NCI-H345 treated with DMSO at 0.1 percent for 48 hours (cell line): ENCODE measurements around the gene GRAP2.
"Not testable (repeated sequence)": the region's sequence is repeated elsewhere in the genome, so short reads cannot be mapped to it uniquely, and the experiment has no call there.

Source experiments
- DNase-seq: peaks from one replicate; lab custom pipeline; 2025; ENCODE audit not compliant: unreplicated experiment; lab: John Stamatoyannopoulos, UW

The GRAP2 gene

DNA sequence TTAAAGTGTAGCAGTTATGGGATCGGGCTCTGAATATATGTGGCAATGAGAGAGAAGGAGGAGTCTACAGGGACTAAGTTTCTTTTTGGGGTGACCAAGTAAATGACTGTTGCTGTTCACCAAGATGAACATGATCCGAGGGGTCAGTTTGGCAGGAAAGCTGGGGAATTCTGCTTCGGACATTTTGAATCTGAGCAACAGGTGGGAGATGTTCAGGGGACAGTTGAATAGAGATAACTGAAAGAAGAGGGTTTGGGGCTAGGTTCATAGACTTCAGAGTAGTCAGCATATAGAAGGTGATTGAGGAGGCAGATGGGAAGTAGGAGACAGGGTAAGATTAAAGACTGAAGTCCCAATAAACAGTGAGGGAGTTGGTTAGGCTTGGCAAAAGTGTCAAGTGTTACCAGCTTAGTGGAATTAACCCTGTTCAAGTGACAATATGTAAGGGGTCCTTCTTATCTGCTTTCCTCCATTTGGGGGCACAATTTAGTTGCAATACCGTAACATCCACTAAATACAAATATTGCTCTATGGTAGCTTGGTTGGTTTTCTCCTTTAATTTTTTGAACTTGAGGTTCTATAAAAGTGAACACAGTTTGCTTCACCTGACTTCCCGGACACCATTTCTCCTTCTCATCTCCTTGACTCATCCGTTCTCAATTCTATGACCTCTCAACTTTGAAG is 4.4 kb upstream of the GRAP2 start:
- DNase-seq, result no peak

DNA sequence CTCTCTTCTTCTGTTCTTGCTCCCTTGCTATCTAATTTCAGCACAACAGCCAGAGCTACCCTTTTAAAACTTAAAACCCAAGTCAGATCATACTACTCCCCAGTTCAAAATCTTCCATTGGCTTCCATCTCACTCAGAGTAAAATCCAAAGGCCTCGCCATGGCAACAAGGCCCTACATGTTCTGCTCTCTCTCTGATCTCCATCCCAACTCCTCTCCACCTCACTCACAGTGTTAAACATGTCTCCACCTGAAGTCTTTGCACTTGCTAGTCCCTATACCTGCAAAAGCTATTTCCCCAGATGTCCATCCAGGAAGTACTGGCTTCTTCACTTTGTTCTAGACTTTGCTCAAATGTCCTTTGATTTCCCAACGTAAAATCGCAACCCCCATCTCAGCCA is 3.0 kb upstream of the GRAP2 start:
- DNase-seq, result no peak

DNA sequence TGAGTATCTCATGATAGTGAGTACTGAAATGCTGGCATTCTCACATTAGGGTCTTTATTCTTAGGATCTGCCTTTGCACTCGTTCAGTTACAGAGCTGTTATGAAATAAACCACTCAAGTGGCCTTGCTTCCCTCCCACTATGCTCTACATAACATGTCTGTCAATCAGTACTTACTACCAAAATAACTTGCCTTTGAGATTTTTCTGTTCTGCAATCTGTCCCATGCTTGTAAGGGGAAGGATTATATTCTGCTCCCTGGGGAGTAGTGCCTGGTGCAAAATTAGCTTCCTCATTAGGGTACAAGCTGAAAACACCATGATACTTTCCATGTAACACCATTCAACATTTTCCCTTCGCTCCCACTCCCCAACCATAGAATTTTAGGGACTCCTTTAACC is 1.9 kb upstream of the GRAP2 start:
- DNase-seq, result no peak

DNA sequence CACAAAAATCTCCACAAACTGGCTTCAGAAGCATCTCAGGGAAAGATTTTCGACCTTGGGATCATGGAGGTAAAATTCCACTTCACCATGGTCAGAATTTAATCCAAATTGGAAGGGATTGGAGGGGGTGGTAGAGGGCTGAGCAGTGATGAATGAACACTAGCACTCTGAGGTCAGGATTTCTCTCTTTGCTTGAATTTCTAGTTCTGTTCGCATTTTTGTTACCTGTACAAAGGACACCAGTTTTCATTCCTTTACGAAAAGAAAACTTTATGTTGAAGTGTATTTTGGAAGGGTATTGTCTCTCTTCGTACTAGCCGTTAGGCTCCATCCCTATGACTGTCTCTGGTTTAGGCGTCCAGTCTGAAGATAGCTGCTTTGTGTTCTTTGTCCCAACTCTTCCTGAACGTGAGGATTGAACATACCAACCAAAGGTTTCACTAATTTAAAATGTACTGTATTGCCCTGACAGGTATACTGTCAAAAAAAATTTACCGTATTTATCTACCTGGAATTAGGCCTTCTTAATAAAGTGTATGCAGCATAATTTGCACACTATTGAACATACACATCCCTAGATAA is 772 bp downstream of the GRAP2 start:
- DNase-seq, result no peak

DNA sequence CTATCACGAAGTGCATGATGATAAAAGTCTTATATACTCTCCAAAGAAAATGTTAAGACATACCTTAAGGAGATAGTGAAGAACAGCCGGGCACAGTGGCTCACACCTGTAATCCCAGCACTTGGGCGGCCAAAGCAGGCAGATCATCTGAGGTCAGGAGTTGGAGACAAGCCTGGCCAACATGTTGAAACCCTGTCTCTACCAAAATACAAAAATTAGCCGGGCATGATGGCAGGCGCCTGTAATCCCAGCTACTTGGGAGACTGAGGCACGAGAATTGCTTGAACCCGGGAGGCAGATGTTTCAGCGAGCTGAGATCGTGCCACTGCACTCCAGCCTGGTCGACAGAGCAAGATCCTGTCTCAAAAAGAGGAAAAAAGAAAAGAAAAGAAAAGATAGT is 3.1 kb downstream of the GRAP2 start:
- DNase-seq, result not testable (repeated sequence)

DNA sequence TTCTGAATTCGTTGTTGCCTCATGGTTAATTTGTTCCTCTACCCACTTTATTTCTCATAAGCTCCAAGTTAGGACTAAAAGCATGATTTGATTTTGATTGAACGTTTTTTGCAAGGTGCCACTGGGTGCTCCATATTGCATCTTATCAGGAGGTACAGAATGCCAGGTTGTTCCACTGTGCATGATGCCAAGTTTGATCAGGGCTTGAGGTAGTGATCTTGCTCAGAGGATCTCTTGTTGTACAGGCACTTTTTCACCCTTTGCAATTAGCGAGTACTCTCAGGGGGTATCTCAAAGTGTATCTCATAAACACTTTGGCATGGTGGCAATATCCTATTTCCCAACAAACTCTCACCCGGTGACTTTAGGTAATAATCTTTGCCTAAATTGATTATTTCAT is 4.0 kb downstream of the GRAP2 start:
- DNase-seq, result no peak

DNA sequence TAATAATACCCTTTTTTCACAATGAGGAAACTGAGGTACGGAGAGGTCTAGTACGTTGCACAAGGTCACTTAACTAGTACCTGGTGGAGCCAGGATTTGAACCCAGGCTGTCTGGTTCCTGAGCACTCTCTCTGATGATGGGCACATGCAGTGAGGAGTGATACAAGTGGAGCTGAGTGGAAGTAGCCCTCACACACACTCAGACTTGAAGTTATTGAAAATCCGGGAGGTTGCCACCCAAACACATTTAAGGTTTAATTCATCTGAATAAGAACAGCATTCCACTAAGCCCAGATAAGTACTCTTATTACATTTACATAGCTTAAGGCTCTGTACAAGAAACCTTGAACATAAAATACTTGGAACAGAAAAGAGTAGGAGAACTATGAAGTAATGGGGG is 4.8 kb downstream of the GRAP2 start:
- DNase-seq, result no peak

DNA sequence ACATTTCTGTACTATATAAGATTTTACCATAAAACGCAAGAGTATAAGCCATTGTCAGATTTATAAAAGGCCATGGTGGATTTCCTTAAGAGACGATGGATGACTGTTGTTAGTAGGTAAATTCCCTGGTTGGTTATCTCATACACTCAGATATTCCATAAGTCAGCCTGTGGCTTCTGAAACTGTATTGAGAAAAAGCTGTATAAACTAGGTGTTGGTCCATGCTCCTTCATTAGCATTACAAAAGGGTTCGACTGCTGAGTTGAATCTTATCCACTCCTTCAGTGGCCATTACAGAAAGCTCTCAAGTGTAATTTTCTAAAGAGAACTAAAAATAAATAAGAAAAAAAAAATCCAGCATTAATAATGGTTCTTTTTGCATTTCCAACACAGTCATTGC is 5.3 kb downstream of the GRAP2 start:
- DNase-seq, result no peak

DNA sequence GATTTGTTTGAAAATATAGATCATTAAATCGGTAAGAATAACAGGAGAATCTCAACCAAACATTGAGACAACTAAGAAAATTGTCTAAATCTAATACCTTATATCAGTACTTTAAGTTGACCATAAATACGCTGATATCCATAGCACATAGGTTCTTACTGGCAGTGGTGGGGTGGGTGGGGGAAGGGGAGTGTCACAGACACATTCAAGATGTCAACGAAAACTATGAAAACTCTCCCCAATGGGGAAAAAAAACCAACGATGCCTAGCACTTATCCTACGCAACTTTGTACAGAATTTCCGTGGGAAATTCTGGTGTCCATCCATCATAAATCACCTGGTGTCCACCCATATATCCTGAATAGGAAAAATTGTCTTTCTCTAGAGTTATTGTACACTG is 6.2 kb downstream of the GRAP2 start:
- DNase-seq, result no peak

DNA sequence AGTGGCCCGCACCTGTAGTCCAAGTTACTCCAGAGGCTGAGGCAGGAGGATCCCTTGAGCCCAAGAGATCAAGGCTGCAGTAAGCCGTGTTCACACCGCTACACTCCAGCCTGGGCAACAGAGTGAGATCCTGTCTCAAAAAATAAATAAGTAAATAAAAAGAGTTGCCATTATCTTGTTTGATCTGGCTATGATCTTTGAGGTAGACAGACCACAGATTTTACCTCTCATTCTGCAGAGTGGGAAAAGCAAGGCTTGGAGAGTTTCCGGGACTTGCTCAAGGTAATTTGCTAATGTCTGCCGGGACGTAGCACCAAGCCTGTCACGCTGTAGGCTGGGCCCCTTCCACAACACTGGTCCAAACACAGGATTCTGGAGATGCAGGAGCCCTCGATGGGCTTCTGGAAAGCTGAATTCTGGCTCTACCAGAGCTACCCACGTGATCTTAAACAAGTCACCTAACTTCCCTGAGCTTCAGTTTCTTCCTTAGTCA is 6.8 kb downstream of the GRAP2 start:
- DNase-seq, result no peak

DNA sequence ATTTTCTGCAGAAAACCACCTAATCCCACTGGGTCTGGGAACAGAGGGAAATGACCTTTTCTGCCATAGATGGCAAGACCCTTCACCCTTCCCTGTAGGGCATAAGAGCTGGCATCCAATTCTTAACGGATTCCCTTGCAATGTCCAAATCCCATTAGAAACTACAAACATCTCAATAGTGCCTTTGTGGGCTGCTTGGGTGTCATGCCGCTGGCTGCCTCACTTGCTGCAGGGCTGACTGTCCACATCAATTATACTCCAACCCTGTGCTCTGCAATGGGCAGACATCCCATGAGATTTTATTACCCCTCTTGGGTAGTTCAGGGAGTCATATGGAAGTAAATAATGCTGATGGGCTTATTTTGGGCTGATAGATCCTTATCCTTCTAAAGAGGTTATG is 7.3 kb downstream of the GRAP2 start:
- no peak for DNase-seq

DNA sequence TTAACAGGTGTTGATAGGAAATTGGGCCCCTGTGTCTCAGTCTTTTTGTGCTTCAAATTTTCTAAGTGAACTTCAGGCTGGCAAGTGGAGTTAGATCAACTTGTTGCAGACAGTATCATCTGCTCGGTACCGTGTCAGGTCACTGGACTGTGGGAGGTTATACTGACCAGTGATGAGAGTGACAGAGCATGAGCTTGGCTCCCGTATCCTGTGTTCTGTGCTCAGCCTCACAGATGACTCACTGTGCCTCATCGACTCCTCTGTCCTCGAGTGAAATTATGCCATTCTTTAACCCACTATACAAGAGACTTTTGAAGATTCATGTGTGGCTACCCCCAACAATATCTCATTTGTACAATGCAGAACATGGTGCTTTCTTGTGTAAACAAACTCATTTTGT is 7.9 kb downstream of the GRAP2 start:
- DNase-seq, result no peak

DNA sequence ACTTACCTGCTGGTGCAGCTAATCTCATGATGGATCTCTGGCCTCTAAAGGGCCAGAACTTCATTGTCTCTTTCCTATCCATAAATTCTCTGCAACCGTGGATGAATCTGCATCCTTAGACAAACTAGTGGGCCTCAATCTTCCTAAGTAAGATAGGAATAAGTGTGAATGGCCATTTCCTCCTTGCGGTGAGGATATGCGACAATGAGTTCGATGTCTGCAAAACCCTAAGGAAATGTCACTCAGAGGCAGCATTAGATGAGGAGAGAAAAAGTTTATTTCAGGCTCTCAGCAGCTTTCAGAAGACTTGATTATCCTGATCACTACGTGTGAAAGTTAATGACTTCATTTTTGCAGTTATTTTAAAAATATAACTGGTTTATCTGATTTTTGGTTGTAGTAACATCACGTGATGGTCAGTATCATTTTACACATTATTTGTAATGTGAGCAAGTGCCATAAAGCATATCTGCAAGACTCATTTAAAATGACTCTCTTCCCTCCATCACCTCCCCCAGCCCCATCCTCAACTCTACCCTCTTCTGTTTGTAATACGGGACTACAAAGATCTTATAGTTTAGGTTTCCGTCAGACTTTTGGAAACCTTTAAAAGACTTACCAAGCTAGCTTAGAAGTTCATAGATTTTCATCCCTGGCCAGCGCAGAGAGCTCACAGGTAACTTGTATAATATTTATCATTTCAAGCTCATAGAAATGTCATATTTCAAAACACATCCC is 10.2 kb downstream of the GRAP2 start:
- no peak for DNase-seq

DNA sequence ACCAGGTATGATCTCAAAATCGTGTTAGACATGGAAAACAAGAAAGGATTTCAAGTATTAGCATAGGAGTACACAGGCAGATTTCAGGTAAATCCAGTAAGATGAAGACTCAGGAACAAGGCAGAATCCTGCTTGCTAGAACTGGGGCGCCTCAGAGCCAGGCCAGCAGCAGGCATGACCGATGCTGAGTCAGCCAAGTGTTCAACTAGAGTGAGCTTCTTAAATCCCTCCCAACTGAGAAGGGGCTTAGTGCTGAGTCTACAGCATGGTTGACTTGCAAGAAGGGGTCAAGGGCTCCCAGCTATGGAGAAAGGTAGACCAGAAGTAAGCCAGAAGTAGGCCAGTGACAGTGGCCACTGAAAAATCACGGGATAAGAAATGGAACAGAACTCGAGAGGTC is 12.4 kb downstream of the GRAP2 start:
- no peak for DNase-seq

DNA sequence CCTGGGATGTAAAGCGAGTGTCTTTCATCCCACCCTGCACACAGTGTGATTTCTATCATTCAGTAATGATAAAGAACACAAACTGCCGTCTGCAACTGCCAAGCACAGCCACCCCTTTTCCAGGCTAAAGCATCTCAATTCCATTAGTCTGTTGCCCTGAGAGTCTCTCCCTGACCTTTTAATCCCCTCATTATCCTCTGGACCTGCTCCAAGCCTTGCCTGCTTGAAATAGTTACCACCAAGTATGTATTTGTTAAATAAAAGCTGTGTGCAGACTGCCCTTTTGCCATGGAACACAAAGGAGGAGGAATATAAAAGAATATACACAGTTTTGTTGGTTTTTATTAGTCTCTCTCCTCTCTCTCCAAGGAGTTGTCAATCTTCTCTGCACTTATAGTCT is 13.0 kb downstream of the GRAP2 start:
- DNase-seq, result no peak

DNA sequence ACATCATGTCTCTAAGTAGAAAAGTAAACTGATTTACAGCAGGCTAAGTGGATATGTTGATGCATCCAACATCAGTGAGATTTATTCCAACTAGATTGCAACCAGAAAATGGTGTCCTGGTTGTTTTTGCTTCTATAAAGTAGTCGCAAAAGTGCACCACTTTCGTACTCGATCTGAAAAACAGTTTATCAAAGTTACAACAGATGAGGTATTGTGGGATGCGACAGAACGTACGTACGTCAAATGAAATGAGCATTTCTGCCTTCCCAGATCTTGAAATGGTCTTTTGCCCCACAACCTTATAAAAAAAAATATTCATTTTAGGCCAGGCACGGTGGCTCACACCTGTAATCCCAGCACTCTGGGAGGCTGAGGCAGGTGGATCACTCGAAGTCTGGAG is 13.7 kb downstream of the GRAP2 start:
- DNase-seq, result no peak

DNA sequence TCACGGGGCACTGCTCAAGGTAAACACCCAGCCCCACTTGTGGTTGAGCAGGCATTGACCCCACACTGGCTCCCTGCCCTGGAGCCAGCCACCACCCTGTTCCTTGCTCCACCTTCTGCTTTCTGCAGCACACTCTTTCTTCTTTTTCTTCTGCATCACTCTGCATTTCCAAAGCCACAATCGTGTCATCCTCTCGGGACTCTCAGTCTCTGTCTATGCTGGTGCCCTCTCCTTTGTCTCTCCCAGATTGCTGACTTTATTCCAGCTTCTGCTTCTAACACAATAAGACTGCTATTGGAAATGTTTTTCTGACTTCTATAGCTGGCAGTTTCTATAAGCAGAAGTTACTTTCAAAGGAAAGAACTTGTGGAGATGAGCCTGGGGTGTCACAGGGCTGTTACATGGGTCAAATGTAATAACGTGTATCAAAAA is 14.4 kb downstream of the GRAP2 start:
- DNase-seq, result no peak

DNA sequence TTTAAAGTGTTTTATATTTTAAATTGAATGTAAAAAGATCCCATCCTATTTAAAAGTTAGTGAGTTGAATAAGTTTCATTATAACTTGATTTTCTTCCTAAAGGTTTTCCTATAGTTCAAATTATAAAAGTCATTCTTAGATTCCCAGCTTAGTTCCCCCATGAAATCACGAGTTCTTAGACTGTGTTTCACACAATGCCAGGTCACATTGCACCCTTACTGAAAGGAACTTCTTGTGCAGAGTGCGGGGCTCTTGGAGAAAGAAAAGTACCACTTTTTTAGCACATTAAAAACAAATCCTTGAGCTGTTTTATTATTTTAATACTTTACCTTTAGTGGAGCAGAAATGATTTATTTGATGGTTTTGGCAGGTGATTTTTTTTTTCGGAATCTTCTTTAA is 15.6 kb downstream of the GRAP2 start:
- DNase-seq, result no peak

DNA sequence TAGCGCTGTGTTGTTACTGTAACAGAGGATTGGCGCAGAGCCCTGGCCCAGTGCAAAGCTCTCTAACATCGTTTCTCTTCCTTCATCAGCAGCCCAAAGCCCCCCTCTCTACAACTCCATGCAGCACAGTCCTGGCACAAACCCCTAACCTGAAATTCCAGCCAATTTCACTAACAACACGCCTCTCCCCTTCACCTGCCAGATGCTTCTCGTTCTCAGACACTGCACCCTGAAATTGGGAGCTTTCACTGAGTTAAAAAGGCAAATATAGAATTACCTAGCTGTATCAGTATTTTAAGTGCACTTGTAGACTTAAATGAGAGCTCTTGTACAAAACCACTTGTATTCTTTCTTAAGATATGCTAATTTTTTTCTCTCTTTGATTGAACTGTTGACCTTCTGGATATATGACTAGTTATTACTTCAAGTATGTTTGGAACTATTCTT is 16.3 kb downstream of the GRAP2 start:
- no peak for DNase-seq

DNA sequence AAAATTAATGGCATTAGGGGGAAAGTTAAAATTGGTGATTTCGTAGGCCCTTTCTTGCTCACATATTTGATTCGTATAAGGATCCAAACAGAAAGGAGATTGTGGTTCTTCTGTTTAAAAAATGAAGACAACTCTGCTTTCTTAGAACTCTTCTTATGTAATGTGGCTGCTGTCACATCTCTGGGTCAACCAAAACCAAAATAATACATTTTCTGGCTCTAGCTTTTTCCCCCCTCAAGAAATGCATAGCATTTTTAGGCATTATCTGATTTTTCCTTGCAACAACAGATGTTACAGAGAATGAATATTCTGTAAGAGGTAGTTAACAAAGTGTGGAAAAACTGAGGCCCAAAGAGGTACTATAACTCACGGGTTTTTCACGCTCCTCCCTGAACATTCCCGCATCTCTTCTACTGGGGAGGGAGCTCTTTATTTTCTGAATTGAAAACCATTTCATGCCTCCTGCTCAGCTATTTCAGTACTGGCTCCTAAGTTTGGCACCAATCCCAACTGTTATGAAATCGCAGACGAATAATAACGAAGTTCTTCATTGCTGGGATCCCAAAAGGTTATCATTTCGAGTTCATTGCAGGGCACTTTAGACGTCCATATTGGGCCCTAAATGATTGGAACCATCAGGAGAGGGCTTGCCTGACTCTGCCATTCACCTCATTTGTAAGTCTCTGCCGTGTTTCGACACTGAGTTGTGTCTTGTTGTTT is 17.1 kb downstream of the GRAP2 start:
- no peak for DNase-seq

DNA sequence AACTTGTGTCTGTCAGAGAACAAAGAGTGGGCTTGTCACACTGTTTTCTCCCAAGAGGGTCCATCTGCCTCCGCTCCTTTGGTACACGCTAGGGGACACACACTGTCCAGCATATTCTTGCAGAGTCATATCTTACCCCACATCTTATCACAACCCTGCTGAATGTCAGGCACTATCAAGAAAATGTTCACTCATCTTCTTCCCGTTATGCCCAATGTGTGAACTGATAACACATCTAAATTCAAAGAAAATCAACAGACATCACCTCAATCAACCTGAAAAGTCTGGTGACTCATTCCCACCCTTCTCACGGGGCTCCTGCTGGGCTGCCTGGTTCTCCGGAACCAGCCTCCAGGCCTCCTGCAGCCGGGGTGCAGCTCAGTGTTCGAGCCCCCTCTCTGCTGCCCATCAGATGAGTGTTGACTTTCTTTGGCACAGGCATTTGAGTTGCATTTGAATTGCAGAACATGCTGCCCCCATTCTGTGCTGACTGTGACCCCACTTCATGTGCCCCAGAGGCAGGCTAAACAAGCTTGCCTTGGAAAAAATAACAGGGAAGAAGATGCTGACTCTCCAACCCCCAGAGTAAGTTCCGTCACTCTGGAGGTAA is 19.4 kb downstream of the GRAP2 start:
- DNase-seq, result no peak
